BJ (cell line): ENCODE results near the gene CCDC88C. TPM values are rescaled to one million over a fixed set of nuclear protein-coding genes. Genes with fewer than 3 reads are reported as not detected.

Source experiments
- CTCF ChIA-PET: fragments of 350-600 bp; formaldehyde crosslinking; extraction: SDS; loops from one replicate; lab custom pipeline; 2021; ENCODE audit warnings: antibody characterized with exemption, inconsistent platforms; lab: Yijun Ruan, JAX
- POLR2A ChIA-PET: fragments of 300-600 bp; sonication (Branson Sonifier 250); formaldehyde crosslinking; extraction: SDS; loops from one replicate; lab custom pipeline; 2021; ENCODE audit warnings: antibody characterized with exemption; lab: Charles Lee
- DNase-seq: peaks from one replicate; pipeline ENCODE4 v3.0.0-alpha.2; 2011; ENCODE audit warnings: low read depth
- H3K27me3 ChIP-seq: 2 replicates; pipeline ENCODE4 v1.6.0; 2011; ENCODE audit warnings: low read length; ENCODE audit not compliant: control insufficient read depth, insufficient read depth
- H3K36me3 ChIP-seq: 2 replicates; pipeline ENCODE4 v1.5.1; 2011; ENCODE audit warnings: low read length; ENCODE audit not compliant: control insufficient read depth, insufficient read depth
- H3K4me3 ChIP-seq: 2 replicates; pipeline ENCODE4 v1.5.1; 2011; ENCODE audit warnings: low read depth, mild to moderate bottlenecking, control low read depth, low read length
- CTCF ChIP-seq: IDR thresholded peaks from 2 replicates; pipeline ENCODE4 v1.5.1; 2011; ENCODE audit warnings: low read depth, mild to moderate bottlenecking, control low read depth, inconsistent platforms, low read length, moderate library complexity; ENCODE audit not compliant: insufficient read depth
- polyA plus RNA-seq: library from polyadenylated mRNA; depleted of rRNA; stranded (reverse); fragments of >200 nt; gene quantifications from 2 replicates; pipeline ENCODE4 v1.2.3, GENCODE V29; 2011

The CCDC88C gene
- polyA plus RNA-seq, 1 experiment = not detected

GRCh38 chr14:91295851-91296796, 121.5 kb downstream of the CCDC88C start:
- ChIA-PET POLR2A (no interaction called here), CTCF (interaction anchor here (1.6 to 16.7 kb wide), 2 partner anchors 27 to 120 kb away, joined by 6 to 344 read pairs; no protein-coding TSS in a partner anchor)
- no peak for TF ChIP-seq CTCF
- no peak for DNase-seq
- H3K27me3 ChIP-seq = peaks cover 3% of the 10 kb centered on the region; the same call in 1 of the 2 replicates
- no peaks in the 10 kb centered on the region for H3K36me3 ChIP-seq
- H3K4me3 ChIP-seq = no peak overlapping the region

GRCh38 chr14:91295276-91295845, 122.3 kb downstream of the CCDC88C start:
- no peaks in the 10 kb centered on the region for H3K36me3 ChIP-seq
- DNase-seq = no peak
- ChIA-PET CTCF (interaction anchor here (16.7 kb wide), 1 partner anchor 119 kb away, joined by 344 read pairs; no protein-coding TSS in a partner anchor), POLR2A (no interaction called here)
- H3K4me3 ChIP-seq = no peak overlapping the region
- TF ChIP-seq CTCF = no peak
- H3K27me3 ChIP-seq = peaks cover under 1% of the 10 kb centered on the region; the same call in 1 of the 2 replicates

- ChIA-PET CTCF (interaction anchor here (1.1 to 16.7 kb wide), 2 partner anchors 9 to 118 kb away, joined by 3 to 344 read pairs; no protein-coding TSS in a partner anchor), POLR2A (no interaction called here)
- TF ChIP-seq CTCF = no peak
- DNase-seq = no peak
- H3K4me3 ChIP-seq = no peak overlapping the region
- H3K27me3 ChIP-seq = no peaks in the 10 kb centered on the region
- no peaks in the 10 kb centered on the region for H3K36me3 ChIP-seq
Measured at GRCh38 chr14:91294153-91294552, 123.5 kb downstream of the CCDC88C start.

GRCh38 chr14:91293281-91293680, 124.3 kb downstream of the CCDC88C start:
- no peak overlapping the region for H3K4me3 ChIP-seq
- CTCF ChIA-PET = interaction anchor here (0.8 to 16.7 kb wide), 4 partner anchors 9 to 391 kb away, joined by 3 to 344 read pairs (median 4); no protein-coding TSS in a partner anchor
- H3K27me3 ChIP-seq = no peaks in the 10 kb centered on the region
- DNase-seq = no peak
- TF ChIP-seq CTCF = no peak
- POLR2A ChIA-PET = no interaction called here
- no peaks in the 10 kb centered on the region for H3K36me3 ChIP-seq

GRCh38 chr14:91292491-91292890, 125.1 kb downstream of the CCDC88C start:
- Histone ChIP-seq H3K4me3 (no peak overlapping the region), H3K27me3 (no peaks in the 10 kb centered on the region), H3K36me3 (no peaks in the 10 kb centered on the region)
- ChIA-PET CTCF (interaction anchor here (1.2 to 16.7 kb wide), 2 partner anchors 116 to 390 kb away, joined by 4 to 344 read pairs; no protein-coding TSS in a partner anchor), POLR2A (no interaction called here)
- DNase-seq = no peak
- no peak for TF ChIP-seq CTCF
